WTC11 (cell line): Measurements from ENCODE around the gene PPEF1. TPM values are rescaled to one million over a fixed set of nuclear protein-coding genes. Genes with fewer than 3 reads are reported as not detected.

Experiments used
- ATAC-seq: fragments of 200-7000 bp; cut with Tn5 transposase; 2 replicates; pipeline ENCODE4 v1.10.0; 2021; ENCODE audit warnings: mild to moderate bottlenecking, moderate library complexity
- CTCF ChIA-PET: fragments of 300-600 bp; sonication (Branson Sonifier 250); formaldehyde crosslinking; loops from one replicate; lab custom pipeline; 2021; ENCODE audit warnings: antibody characterized with exemption; lab: Charles Lee
- POLR2A ChIA-PET: fragments of 350-600 bp; sonication (Branson Sonifier 250); formaldehyde crosslinking; loops from one replicate; lab custom pipeline; 2021; ENCODE audit warnings: antibody characterized with exemption; lab: Charles Lee
- DNase-seq: peaks from one replicate; pipeline ENCODE4 v3.0.0; 2021; ENCODE audit warnings: low spot score
- H3K27ac Mint-ChIP-seq: 2 replicates; pipeline ENCODE4 v1.8.0; 2021; ENCODE audit warnings: mixed read lengths
- H3K27me3 Mint-ChIP-seq: 2 replicates; pipeline ENCODE4 v1.8.0; 2021; ENCODE audit warnings: low read depth, mild to moderate bottlenecking, moderate library complexity, mixed read lengths
- H3K36me3 Mint-ChIP-seq: 2 replicates; pipeline ENCODE4 v1.8.0; 2021; ENCODE audit warnings: mixed read lengths
- H3K4me1 Mint-ChIP-seq: 2 replicates; pipeline ENCODE4 v1.8.0; 2022; ENCODE audit warnings: mixed read lengths
- H3K4me3 Mint-ChIP-seq: 2 replicates; pipeline ENCODE4 v1.8.0; 2021; ENCODE audit warnings: mild to moderate bottlenecking, moderate library complexity, mixed read lengths
- H3K9me3 Mint-ChIP-seq: 2 replicates; pipeline ENCODE4 v1.8.0; 2021; ENCODE audit warnings: mixed read lengths
- CBFB ChIP-seq: sonication (generic); formaldehyde crosslinking; IDR thresholded peaks from 2 replicates; pipeline ENCODE4 v1.8.1; 2022; ENCODE audit warnings: mild to moderate bottlenecking, low read depth, missing genetic modification reagents
- ESRRA ChIP-seq: sonication (generic); formaldehyde crosslinking; IDR thresholded peaks from 2 replicates; pipeline ENCODE4 v1.8.1; 2022; ENCODE audit warnings: mild to moderate bottlenecking, missing genetic modification reagents, borderline replicate concordance
- GTF2I ChIP-seq: fragments of 250-450 bp; sonication (Bioruptor Pico); conservative IDR thresholded peaks from 2 replicates; pipeline ENCODE4 v1.4.0; 2021; ENCODE audit warnings: mild to moderate bottlenecking
- JAZF1 ChIP-seq: fragments of 250-450 bp; sonication (Bioruptor Pico); IDR thresholded peaks from 2 replicates; pipeline ENCODE4 v1.9.0; 2021; ENCODE audit warnings: moderate library complexity, mild to moderate bottlenecking, inconsistent platforms
- NFE2L1 ChIP-seq: sonication (generic); formaldehyde crosslinking; IDR thresholded peaks from 2 replicates; pipeline ENCODE4 v1.8.1; 2023; ENCODE audit warnings: missing genetic modification reagents
- NR1H2 ChIP-seq: sonication (generic); formaldehyde crosslinking; IDR thresholded peaks from 2 replicates; pipeline ENCODE4 v1.9.0; 2021; ENCODE audit warnings: mild to moderate bottlenecking, moderate library complexity, missing genetic modification reagents
- PRRX2 ChIP-seq: fragments of 250-450 bp; sonication (Bioruptor Pico); IDR thresholded peaks from 2 replicates; pipeline ENCODE4 v1.8.0; 2021; ENCODE audit warnings: mild to moderate bottlenecking
- RORB ChIP-seq: fragments of 250-450 bp; sonication (Bioruptor Pico); IDR thresholded peaks from 2 replicates; pipeline ENCODE4 v1.9.0; 2021; ENCODE audit warnings: mild to moderate bottlenecking
- STAT6 ChIP-seq: sonication (generic); formaldehyde crosslinking; conservative IDR thresholded peaks from 2 replicates; pipeline ENCODE4 v1.8.1; 2023; ENCODE audit warnings: mild to moderate bottlenecking, low read depth, missing genetic modification reagents, moderate library complexity
- TCF7 ChIP-seq: sonication (generic); formaldehyde crosslinking; IDR thresholded peaks from 2 replicates; pipeline ENCODE4 v1.8.0; 2022; ENCODE audit warnings: mild to moderate bottlenecking, low read depth, missing genetic modification reagents, moderate library complexity
- TEAD4 ChIP-seq: sonication (generic); formaldehyde crosslinking; IDR thresholded peaks from 2 replicates; pipeline ENCODE4 v1.8.0; 2022; ENCODE audit warnings: mild to moderate bottlenecking, missing genetic modification reagents
- ZNF138 ChIP-seq: sonication (generic); formaldehyde crosslinking; conservative IDR thresholded peaks from 2 replicates; pipeline ENCODE4 v1.8.1; 2022; ENCODE audit warnings: mild to moderate bottlenecking, moderate library complexity, missing genetic modification reagents
- ZNF416 ChIP-seq: fragments of 250-450 bp; sonication (Bioruptor Pico); IDR thresholded peaks from 2 replicates; pipeline ENCODE4 v1.9.0; 2021; ENCODE audit warnings: mild to moderate bottlenecking, inconsistent platforms
- ZNF671 ChIP-seq: fragments of 250-450 bp; sonication (Bioruptor Pico); IDR thresholded peaks from 2 replicates; pipeline ENCODE4 v1.8.0; 2021; ENCODE audit warnings: mild to moderate bottlenecking
- total RNA-seq: library from RNA; stranded (reverse); gene quantifications from 3 replicates; pipeline ENCODE4 v1.2.3, GENCODE V29; 2021
- TF ChIP-seq, protein P1 (sequence below): sonication (generic); formaldehyde crosslinking; IDR thresholded peaks from 2 replicates; pipeline ENCODE4 v1.8.1; 2022; ENCODE audit warnings: low read depth, missing genetic modification reagents, borderline replicate concordance
- TF ChIP-seq, protein P2 (sequence below): sonication (generic); formaldehyde crosslinking; IDR thresholded peaks from 2 replicates; pipeline ENCODE4 v1.8.0; 2023; ENCODE audit warnings: missing genetic modification reagents
- TF ChIP-seq, protein P3 (sequence below): sonication (generic); formaldehyde crosslinking; IDR thresholded peaks from 2 replicates; pipeline ENCODE4 v1.8.0; 2022; ENCODE audit warnings: mild to moderate bottlenecking, missing genetic modification reagents
- TF ChIP-seq, protein P4 (sequence below): sonication (generic); formaldehyde crosslinking; IDR thresholded peaks from 2 replicates; pipeline ENCODE4 v1.8.1; 2022; ENCODE audit warnings: mild to moderate bottlenecking, moderate library complexity, missing genetic modification reagents
- TF ChIP-seq, protein P5 (sequence below): sonication (generic); formaldehyde crosslinking; IDR thresholded peaks from 2 replicates; pipeline ENCODE4 v1.8.0; 2023; ENCODE audit warnings: missing genetic modification reagents, mild to moderate bottlenecking, borderline replicate concordance
- TF ChIP-seq, protein P6 (sequence below): sonication (generic); formaldehyde crosslinking; IDR thresholded peaks from 2 replicates; pipeline ENCODE4 v1.8.1; 2022; ENCODE audit warnings: missing genetic modification reagents, borderline replicate concordance

The PPEF1 gene
- total RNA-seq, 1 experiment from 2014 or later = 0.31 TPM

DNA sequence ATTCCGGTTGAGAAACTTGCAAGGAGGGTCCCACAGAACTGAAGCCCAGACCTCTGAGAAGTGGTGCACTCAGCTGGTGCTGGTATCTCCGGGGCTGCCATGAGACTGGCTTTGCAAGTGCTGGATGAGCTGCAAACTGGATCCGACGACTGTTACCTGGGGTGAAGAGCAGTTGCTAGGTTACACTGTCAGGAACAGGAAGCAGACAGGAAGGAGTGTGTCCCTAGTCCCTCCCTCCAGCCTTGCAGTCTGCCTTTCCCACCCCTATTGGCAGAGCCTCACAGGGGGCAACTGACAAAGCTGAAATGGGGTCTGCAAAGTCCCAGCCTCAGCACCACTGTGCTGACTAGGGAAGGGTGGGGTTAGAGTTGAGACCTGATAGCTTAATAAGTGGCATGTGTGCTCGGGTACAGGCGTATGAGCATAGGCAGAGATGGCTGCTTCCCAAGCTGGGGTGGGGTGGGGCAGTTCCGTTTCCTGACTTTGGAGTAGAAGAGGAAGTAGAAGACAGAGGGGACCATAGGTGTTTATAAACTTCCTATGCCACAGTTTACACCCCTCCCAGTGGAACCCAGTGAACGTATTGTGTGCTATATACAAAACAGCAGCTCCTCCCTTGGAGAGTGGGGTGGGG lies 18.0 kb downstream of the PPEF1 start (continued):
- TF ChIP-seq TCF7 (CRISPR knock-in tag) = no peak
- no peak for TF ChIP-seq RORB (CRISPR knock-in tag)
- no peak for TF ChIP-seq NFE2L1
- TF ChIP-seq, protein P1, sequence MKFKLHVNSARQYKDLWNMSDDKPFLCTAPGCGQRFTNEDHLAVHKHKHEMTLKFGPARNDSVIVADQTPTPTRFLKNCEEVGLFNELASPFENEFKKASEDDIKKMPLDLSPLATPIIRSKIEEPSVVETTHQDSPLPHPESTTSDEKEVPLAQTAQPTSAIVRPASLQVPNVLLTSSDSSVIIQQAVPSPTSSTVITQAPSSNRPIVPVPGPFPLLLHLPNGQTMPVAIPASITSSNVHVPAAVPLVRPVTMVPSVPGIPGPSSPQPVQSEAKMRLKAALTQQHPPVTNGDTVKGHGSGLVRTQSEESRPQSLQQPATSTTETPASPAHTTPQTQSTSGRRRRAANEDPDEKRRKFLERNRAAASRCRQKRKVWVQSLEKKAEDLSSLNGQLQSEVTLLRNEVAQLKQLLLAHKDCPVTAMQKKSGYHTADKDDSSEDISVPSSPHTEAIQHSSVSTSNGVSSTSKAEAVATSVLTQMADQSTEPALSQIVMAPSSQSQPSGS (CRISPR knock-in tag) = no peak
- TF ChIP-seq, protein P2, sequence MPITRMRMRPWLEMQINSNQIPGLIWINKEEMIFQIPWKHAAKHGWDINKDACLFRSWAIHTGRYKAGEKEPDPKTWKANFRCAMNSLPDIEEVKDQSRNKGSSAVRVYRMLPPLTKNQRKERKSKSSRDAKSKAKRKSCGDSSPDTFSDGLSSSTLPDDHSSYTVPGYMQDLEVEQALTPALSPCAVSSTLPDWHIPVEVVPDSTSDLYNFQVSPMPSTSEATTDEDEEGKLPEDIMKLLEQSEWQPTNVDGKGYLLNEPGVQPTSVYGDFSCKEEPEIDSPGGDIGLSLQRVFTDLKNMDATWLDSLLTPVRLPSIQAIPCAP (CRISPR knock-in tag) = no peak

DNA sequence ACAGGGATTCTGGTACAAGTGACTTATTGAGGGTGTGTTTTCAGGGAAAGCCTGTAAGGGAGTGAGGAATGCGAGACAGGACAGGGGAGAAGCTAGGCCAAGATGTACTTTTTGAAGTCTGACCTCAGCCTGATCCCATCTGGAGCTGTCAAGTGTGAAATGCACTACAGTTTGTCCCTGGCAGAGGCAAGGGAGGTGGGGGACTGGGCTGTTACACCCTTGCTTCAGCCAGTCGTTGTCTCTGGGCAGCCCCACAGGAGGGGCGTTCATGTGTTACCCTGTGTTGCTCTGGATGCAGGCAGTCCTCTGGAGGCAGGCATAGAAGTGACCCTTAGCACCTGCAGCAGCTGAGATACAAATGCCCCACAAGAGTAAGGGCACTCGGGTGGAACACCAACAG lies 25.8 kb downstream of the PPEF1 start:
- no peaks in the 10 kb centered on the region for H3K9me3 Mint-ChIP-seq
- H3K27ac Mint-ChIP-seq = no peak overlapping the region
- ChIA-PET CTCF (no interaction called here), POLR2A (no interaction called here)
- H3K27me3 Mint-ChIP-seq = peaks cover 4% of the 10 kb centered on the region; the same call in 1 of the 2 replicates
- DNase-seq (no peak), ATAC-seq (no peak)
- H3K4me1 Mint-ChIP-seq = no peaks in the 10 kb centered on the region
- no peak overlapping the region for H3K4me3 Mint-ChIP-seq
- no peaks in the 10 kb centered on the region for H3K36me3 Mint-ChIP-seq
- no peak for TF ChIP-seq ZNF138 (CRISPR knock-in tag)
- no peak for TF ChIP-seq JAZF1
- TF ChIP-seq, protein P3, sequence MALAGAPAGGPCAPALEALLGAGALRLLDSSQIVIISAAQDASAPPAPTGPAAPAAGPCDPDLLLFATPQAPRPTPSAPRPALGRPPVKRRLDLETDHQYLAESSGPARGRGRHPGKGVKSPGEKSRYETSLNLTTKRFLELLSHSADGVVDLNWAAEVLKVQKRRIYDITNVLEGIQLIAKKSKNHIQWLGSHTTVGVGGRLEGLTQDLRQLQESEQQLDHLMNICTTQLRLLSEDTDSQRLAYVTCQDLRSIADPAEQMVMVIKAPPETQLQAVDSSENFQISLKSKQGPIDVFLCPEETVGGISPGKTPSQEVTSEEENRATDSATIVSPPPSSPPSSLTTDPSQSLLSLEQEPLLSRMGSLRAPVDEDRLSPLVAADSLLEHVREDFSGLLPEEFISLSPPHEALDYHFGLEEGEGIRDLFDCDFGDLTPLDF (CRISPR knock-in tag) = no peak
- no peak for TF ChIP-seq CBFB
- TF ChIP-seq TEAD4 (CRISPR knock-in tag) = no peak
- no peak for TF ChIP-seq NR1H2
- no peak for TF ChIP-seq STAT6 (CRISPR knock-in tag)
- no peak for TF ChIP-seq ESRRA (CRISPR knock-in tag)
- TF ChIP-seq ZNF671 (CRISPR knock-in tag) = no peak
- TF ChIP-seq PRRX2 (CRISPR knock-in tag) = no peak
- TF ChIP-seq, protein P4, sequence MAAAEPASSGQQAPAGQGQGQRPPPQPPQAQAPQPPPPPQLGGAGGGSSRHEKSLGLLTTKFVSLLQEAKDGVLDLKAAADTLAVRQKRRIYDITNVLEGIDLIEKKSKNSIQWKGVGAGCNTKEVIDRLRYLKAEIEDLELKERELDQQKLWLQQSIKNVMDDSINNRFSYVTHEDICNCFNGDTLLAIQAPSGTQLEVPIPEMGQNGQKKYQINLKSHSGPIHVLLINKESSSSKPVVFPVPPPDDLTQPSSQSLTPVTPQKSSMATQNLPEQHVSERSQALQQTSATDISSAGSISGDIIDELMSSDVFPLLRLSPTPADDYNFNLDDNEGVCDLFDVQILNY (CRISPR knock-in tag) = no peak
- TF ChIP-seq, protein P1 (CRISPR knock-in tag) = no peak
- no peak for TF ChIP-seq ZNF416 (CRISPR knock-in tag)
- TF ChIP-seq, protein P5, sequence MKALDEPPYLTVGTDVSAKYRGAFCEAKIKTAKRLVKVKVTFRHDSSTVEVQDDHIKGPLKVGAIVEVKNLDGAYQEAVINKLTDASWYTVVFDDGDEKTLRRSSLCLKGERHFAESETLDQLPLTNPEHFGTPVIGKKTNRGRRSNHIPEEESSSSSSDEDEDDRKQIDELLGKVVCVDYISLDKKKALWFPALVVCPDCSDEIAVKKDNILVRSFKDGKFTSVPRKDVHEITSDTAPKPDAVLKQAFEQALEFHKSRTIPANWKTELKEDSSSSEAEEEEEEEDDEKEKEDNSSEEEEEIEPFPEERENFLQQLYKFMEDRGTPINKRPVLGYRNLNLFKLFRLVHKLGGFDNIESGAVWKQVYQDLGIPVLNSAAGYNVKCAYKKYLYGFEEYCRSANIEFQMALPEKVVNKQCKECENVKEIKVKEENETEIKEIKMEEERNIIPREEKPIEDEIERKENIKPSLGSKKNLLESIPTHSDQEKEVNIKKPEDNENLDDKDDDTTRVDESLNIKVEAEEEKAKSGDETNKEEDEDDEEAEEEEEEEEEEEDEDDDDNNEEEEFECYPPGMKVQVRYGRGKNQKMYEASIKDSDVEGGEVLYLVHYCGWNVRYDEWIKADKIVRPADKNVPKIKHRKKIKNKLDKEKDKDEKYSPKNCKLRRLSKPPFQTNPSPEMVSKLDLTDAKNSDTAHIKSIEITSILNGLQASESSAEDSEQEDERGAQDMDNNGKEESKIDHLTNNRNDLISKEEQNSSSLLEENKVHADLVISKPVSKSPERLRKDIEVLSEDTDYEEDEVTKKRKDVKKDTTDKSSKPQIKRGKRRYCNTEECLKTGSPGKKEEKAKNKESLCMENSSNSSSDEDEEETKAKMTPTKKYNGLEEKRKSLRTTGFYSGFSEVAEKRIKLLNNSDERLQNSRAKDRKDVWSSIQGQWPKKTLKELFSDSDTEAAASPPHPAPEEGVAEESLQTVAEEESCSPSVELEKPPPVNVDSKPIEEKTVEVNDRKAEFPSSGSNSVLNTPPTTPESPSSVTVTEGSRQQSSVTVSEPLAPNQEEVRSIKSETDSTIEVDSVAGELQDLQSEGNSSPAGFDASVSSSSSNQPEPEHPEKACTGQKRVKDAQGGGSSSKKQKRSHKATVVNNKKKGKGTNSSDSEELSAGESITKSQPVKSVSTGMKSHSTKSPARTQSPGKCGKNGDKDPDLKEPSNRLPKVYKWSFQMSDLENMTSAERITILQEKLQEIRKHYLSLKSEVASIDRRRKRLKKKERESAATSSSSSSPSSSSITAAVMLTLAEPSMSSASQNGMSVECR (CRISPR knock-in tag) = no peak
- TF ChIP-seq GTF2I (CRISPR knock-in tag) = no peak
- TF ChIP-seq, protein P6, sequence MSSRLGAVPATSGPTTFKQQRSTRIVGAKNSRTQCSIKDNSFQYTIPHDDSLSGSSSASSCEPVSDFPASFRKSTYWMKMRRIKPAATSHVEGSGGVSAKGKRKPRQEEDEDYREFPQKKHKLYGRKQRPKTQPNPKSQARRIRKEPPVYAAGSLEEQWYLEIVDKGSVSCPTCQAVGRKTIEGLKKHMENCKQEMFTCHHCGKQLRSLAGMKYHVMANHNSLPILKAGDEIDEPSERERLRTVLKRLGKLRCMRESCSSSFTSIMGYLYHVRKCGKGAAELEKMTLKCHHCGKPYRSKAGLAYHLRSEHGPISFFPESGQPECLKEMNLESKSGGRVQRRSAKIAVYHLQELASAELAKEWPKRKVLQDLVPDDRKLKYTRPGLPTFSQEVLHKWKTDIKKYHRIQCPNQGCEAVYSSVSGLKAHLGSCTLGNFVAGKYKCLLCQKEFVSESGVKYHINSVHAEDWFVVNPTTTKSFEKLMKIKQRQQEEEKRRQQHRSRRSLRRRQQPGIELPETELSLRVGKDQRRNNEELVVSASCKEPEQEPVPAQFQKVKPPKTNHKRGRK (CRISPR knock-in tag) = no peak
- TF ChIP-seq, protein P2 (CRISPR knock-in tag) = no peak
